GM19238 (cell line): ENCODE data around the gene CEBPE.

Source experiments
- DNase-seq: peaks from one replicate; pipeline ENCODE4 v3.0.0; 2011; ENCODE audit warnings: low spot score; ENCODE audit not compliant: insufficient read length

CEBPE gene

GRCh38 chr14:23103581-23103980 is 15.5 kb downstream of the CEBPE start:
- DNase-seq: no peak

GRCh38 chr14:23102801-23103200 is 16.3 kb downstream of the CEBPE start:
- DNase-seq: no peak

GRCh38 chr14:23101986-23102625 is 16.9 kb downstream of the CEBPE start:
- no peak for DNase-seq

GRCh38 chr14:23101213-23101970 is 17.7 kb downstream of the CEBPE start:
- DNase-seq: no peak

GRCh38 chr14:23099212-23099861 is 19.7 kb downstream of the CEBPE start:
- no peak for DNase-seq

GRCh38 chr14:23097786-23098185 is 21.3 kb downstream of the CEBPE start:
- DNase-seq: no peak

GRCh38 chr14:23095196-23096108 is 23.6 kb downstream of the CEBPE start, which contains the start of gene C14orf119:
Gene C14orf119, plus strand, starts transcription at chr14:23095505. Its CDS starts 2,154 bp downstream, at chr14:23097659.
- peak; percentile 92 for DNase-seq

GRCh38 chr14:23094666-23095195 is 24.3 kb downstream of the CEBPE start, which contains the start of gene ACIN1:
Gene ACIN1, minus strand, starts transcription at chr14:23095136. Its CDS starts 24 bp downstream, at chr14:23095112.
- DNase-seq: peak; percentile 65

- DNase-seq: no peak
Measured at GRCh38 chr14:23093991-23094665, 24.9 kb downstream of the CEBPE start.

GRCh38 chr14:23093526-23093925 is 25.5 kb downstream of the CEBPE start:
- no peak for DNase-seq

- DNase-seq: no peak
Measured at GRCh38 chr14:23093104-23093503, 26.0 kb downstream of the CEBPE start.

- DNase-seq: no peak
Measured at GRCh38 chr14:23091294-23092225, 27.5 kb downstream of the CEBPE start.

- DNase-seq: no peak
Measured at GRCh38 chr14:23090254-23090636, 28.8 kb downstream of the CEBPE start.

GRCh38 chr14:23089498-23090253 is 29.4 kb downstream of the CEBPE start:
- no peak for DNase-seq

GRCh38 chr14:23086565-23086964 is 32.5 kb downstream of the CEBPE start:
- DNase-seq: no peak

GRCh38 chr14:23085458-23085857 is 33.6 kb downstream of the CEBPE start:
- no peak for DNase-seq

GRCh38 chr14:23080474-23080873 is 38.6 kb downstream of the CEBPE start:
- no peak for DNase-seq

GRCh38 chr14:23079716-23080115 is 39.3 kb downstream of the CEBPE start:
- no peak for DNase-seq
